Skeletal muscle tissue (tissue), 4 donors: ENCODE data around the gene ECSIT. TPM values are rescaled to one million over a fixed set of nuclear protein-coding genes. Genes with fewer than 3 reads are reported as not detected.

Experiments used
- H3K27ac ChIP-seq: one replicate; pipeline ENCODE4 v1.7.0; 2013; ENCODE audit warnings: mild to moderate bottlenecking, low read depth, low read length, inconsistent platforms
- H3K27me3 ChIP-seq, 3 donors: one replicate each; pipeline ENCODE4 v1.7.0; 2013; ENCODE audit warnings: low read length in 3 of 3; ENCODE audit not compliant: control insufficient read depth in 3 of 3, insufficient read depth in 3 of 3
- H3K36me3 ChIP-seq, 3 donors: one replicate each; pipeline ENCODE4 v1.7.0; 2013; ENCODE audit warnings: low read length in 3 of 3; ENCODE audit not compliant: control insufficient read depth in 3 of 3, insufficient read depth in 3 of 3
- H3K4me1 ChIP-seq, 3 donors: one replicate each; pipeline ENCODE4 v1.7.0; 2013; ENCODE audit warnings: low read length in 3 of 3, mild to moderate bottlenecking in 3 of 3; ENCODE audit not compliant: control insufficient read depth in 3 of 3, insufficient read depth in 3 of 3
- H3K4me3 ChIP-seq, 3 donors: one replicate each; pipeline ENCODE4 v1.7.0; 2013; ENCODE audit warnings: low read length in 3 of 3
- H3K9ac ChIP-seq, 3 donors: one replicate each; pipeline ENCODE4 v1.7.0; 2013; ENCODE audit warnings: low read length in 3 of 3, mild to moderate bottlenecking in 3 of 3, moderate library complexity in 2 of 3, low read depth in 1 of 3
- H3K9me3 ChIP-seq, 3 donors: one replicate each; pipeline ENCODE4 v1.7.0; 2013; ENCODE audit warnings: low read length in 3 of 3; ENCODE audit not compliant: control insufficient read depth in 3 of 3
- total RNA-seq: library from RNA; depleted of rRNA; stranded (reverse); fragments of >200 nt; gene quantifications from one replicate; pipeline ENCODE4 v1.2.3, GENCODE V29; 2014
- donor health status: Osteomylitis.

The ECSIT gene
- total RNA-seq, 1 donor from 2014 or later: 43.8 TPM

- no peak overlapping the region for H3K9ac ChIP-seq
- H3K27me3 ChIP-seq: no peaks in the 10 kb centered on the region
- H3K36me3 ChIP-seq: peaks cover 11 to 12% (median 11%) of the 10 kb centered on the region in 3 donors
Measured at GRCh38 chr19:11489378-11489777, 39.6 kb downstream of the ECSIT start.

GRCh38 chr19:11486661-11487503 lies 42.1 kb downstream of the ECSIT start:
- no peak overlapping the region for H3K27ac ChIP-seq
- peaks cover 8 to 13% (median 11%) of the 10 kb centered on the region in 3 donors for H3K36me3 ChIP-seq

More at GRCh38 chr19:11489378-11489777, 39.6 kb downstream of the ECSIT start:
- no peaks in the 10 kb centered on the region for H3K4me1 ChIP-seq
- H3K4me3 ChIP-seq: no peak overlapping the region
- H3K27ac ChIP-seq: no peak overlapping the region
- H3K9me3 ChIP-seq: no peaks in the 10 kb centered on the region

GRCh38 chr19:11485245-11485837 lies 43.6 kb downstream of the ECSIT start:
- H3K9me3 ChIP-seq: no peaks in the 10 kb centered on the region
- no peak overlapping the region for H3K27ac ChIP-seq
- peaks cover 7 to 10% (median 9%) of the 10 kb centered on the region in 3 donors for H3K4me1 ChIP-seq
- H3K27me3 ChIP-seq: peaks cover 28 to 34% (median 30%) of the 10 kb centered on the region in 3 donors
- no peak overlapping the region for H3K9ac ChIP-seq
- H3K36me3 ChIP-seq: peaks cover 4 to 6% (median 5%) of the 10 kb centered on the region in 3 donors
- no peak overlapping the region for H3K4me3 ChIP-seq

More at GRCh38 chr19:11486661-11487503, 42.1 kb downstream of the ECSIT start:
- H3K27me3 ChIP-seq: peaks cover 18 to 19% (median 19%) of the 10 kb centered on the region in 3 donors
- H3K9ac ChIP-seq: no peak overlapping the region
- no peak overlapping the region for H3K4me3 ChIP-seq
- H3K9me3 ChIP-seq: no peaks in the 10 kb centered on the region
- H3K4me1 ChIP-seq: peaks cover 7 to 10% (median 9%) of the 10 kb centered on the region in 3 donors

GRCh38 chr19:11483366-11484111 lies 45.4 kb downstream of the ECSIT start:
- Histone ChIP-seq H3K36me3 (peaks cover 4 to 6% (median 5%) of the 10 kb centered on the region in 3 donors), H3K27me3 (peaks cover 39 to 48% (median 40%) of the 10 kb centered on the region in 3 donors), H3K9ac (no peak overlapping the region), H3K27ac (no peak overlapping the region), H3K4me3 (no peak overlapping the region), H3K9me3 (no peaks in the 10 kb centered on the region), H3K4me1 (peaks cover 9 to 10% (median 10%) of the 10 kb centered on the region in 3 donors)

GRCh38 chr19:11482384-11483050 lies 46.4 kb downstream of the ECSIT start:
- no peaks in the 10 kb centered on the region for H3K9me3 ChIP-seq
- H3K9ac ChIP-seq: no peak overlapping the region
- peaks cover 4 to 6% (median 5%) of the 10 kb centered on the region in 3 donors for H3K36me3 ChIP-seq
- H3K27ac ChIP-seq: no peak overlapping the region
- peak overlapping the region in 1 of 3 donors; percentile 13 for H3K4me3 ChIP-seq
- peaks cover 46 to 50% (median 49%) of the 10 kb centered on the region in 3 donors for H3K27me3 ChIP-seq
- peaks cover 9 to 10% (median 10%) of the 10 kb centered on the region in 3 donors for H3K4me1 ChIP-seq

- peaks cover 9 to 10% (median 10%) of the 10 kb centered on the region in 3 donors for H3K4me1 ChIP-seq
- no peaks in the 10 kb centered on the region for H3K9me3 ChIP-seq
- peaks cover 46 to 50% (median 49%) of the 10 kb centered on the region in 3 donors for H3K27me3 ChIP-seq
- no peak overlapping the region for H3K9ac ChIP-seq
- peaks cover 0 to 5% (median 4%) of the 10 kb centered on the region in 3 donors for H3K36me3 ChIP-seq
- peak overlapping the region in 1 of 3 donors; percentile 13 for H3K4me3 ChIP-seq
- H3K27ac ChIP-seq: no peak overlapping the region
Measured at GRCh38 chr19:11481534-11482383, 47.2 kb downstream of the ECSIT start.

GRCh38 chr19:11480715-11481533 lies 48.0 kb downstream of the ECSIT start, which contains the start of gene ELAVL3:
ELAVL3 (minus strand) TSS chr19:11481046; CDS start chr19:11480608, 438 bp downstream.
- Histone ChIP-seq H3K36me3 (peaks cover 0 to 5% (median 4%) of the 10 kb centered on the region in 3 donors), H3K4me3 (no peak within 1 kb of the TSS), H3K27ac (no peak within 1 kb of the TSS), H3K9ac (no peak within 1 kb of the TSS), H3K4me1 (peaks cover 9 to 10% (median 10%) of the 10 kb centered on the region in 3 donors), H3K9me3 (no peaks in the 10 kb centered on the region), H3K27me3 (peaks cover 46 to 50% (median 49%) of the 10 kb centered on the region in 3 donors)
